H9 (cell line): Measurements from ENCODE around the gene CCDC141. TPM values are rescaled to one million over a fixed set of nuclear protein-coding genes. Genes with fewer than 3 reads are reported as not detected.

Source experiments
- DNase-seq: peaks from one replicate; pipeline ENCODE4 v3.0.0-alpha.2; 2017
- H2AFZ ChIP-seq: one replicate; pipeline ENCODE4 v1.6.1; 2013; ENCODE audit warnings: mild to moderate bottlenecking, low read length, control low read depth, moderate library complexity
- H2AK5ac ChIP-seq: 2 replicates; pipeline ENCODE4 v1.6.1; 2013; ENCODE audit warnings: low read length, control low read depth, mixed read lengths; ENCODE audit not compliant: insufficient read length
- H2BK120ac ChIP-seq: one replicate; pipeline ENCODE4 v1.6.1; 2013; ENCODE audit warnings: low read depth, mild to moderate bottlenecking, low read length, control low read depth, inconsistent platforms; ENCODE audit not compliant: poor library complexity, severe bottlenecking
- H2BK12ac ChIP-seq: 2 replicates; pipeline ENCODE4 v1.6.1; 2013; ENCODE audit warnings: low read length, control low read depth, mixed read lengths, low read depth; ENCODE audit not compliant: insufficient read length
- H2BK15ac ChIP-seq: 2 replicates; pipeline ENCODE4 v1.6.1; 2013; ENCODE audit warnings: low read depth, low read length, control low read depth
- H2BK20ac ChIP-seq: one replicate; pipeline ENCODE4 v1.6.1; 2013; ENCODE audit warnings: low read depth, mild to moderate bottlenecking, low read length, control low read depth, inconsistent platforms; ENCODE audit not compliant: poor library complexity, severe bottlenecking
- H2BK5ac ChIP-seq: 2 replicates; pipeline ENCODE4 v1.6.1; 2013; ENCODE audit warnings: low read length, control low read depth, mixed read lengths; ENCODE audit not compliant: insufficient read length
- H3K14ac ChIP-seq: 2 replicates; pipeline ENCODE4 v1.6.1; 2013; ENCODE audit warnings: low read length, control low read depth; ENCODE audit not compliant: insufficient read depth
- H3K18ac ChIP-seq: 2 replicates; pipeline ENCODE4 v1.6.1; 2013; ENCODE audit warnings: low read depth, mild to moderate bottlenecking, mixed read lengths, low read length, control low read depth; ENCODE audit not compliant: insufficient read length
- H3K23ac ChIP-seq: 2 replicates; pipeline ENCODE4 v1.6.1; 2013; ENCODE audit warnings: low read length, control low read depth, mixed read lengths, low read depth; ENCODE audit not compliant: insufficient read length
- H3K23me2 ChIP-seq: 2 replicates; pipeline ENCODE4 v1.6.1; 2013; ENCODE audit warnings: low read depth, mild to moderate bottlenecking, mixed read lengths, low read length, control low read depth; ENCODE audit not compliant: insufficient read length, poor library complexity, severe bottlenecking
- H3K27ac ChIP-seq: 2 replicates; pipeline ENCODE4 v1.5.1; 2013; ENCODE audit warnings: low read length, control low read depth, mixed read lengths, low read depth; ENCODE audit not compliant: insufficient read length
- H3K27me3 ChIP-seq: 2 replicates; pipeline ENCODE4 v1.6.1; 2013; ENCODE audit warnings: low read length, control low read depth, inconsistent platforms; ENCODE audit not compliant: insufficient read depth
- H3K4ac ChIP-seq: 2 replicates; pipeline ENCODE4 v1.6.1; 2013; ENCODE audit warnings: low read depth, mild to moderate bottlenecking, control low read depth, inconsistent platforms, low read length, moderate library complexity
- H3K4me1 ChIP-seq: 2 replicates; pipeline ENCODE4 v1.6.1; 2013; ENCODE audit warnings: low read length, control low read depth, inconsistent platforms; ENCODE audit not compliant: insufficient read depth
- H3K4me2 ChIP-seq: 2 replicates; pipeline ENCODE4 v1.6.1; 2013; ENCODE audit warnings: low read length, control low read depth, mixed read lengths; ENCODE audit not compliant: insufficient read length, insufficient read depth
- H3K56ac ChIP-seq: 2 replicates; pipeline ENCODE4 v1.6.1; 2013; ENCODE audit warnings: low read depth, mild to moderate bottlenecking, mixed read lengths, low read length, control low read depth; ENCODE audit not compliant: insufficient read length
- H3K79me1 ChIP-seq: 2 replicates; pipeline ENCODE4 v1.6.1; 2013; ENCODE audit warnings: low read depth, mild to moderate bottlenecking, moderate library complexity, low read length, control low read depth, inconsistent platforms; ENCODE audit not compliant: insufficient read depth, poor library complexity, severe bottlenecking
- H3K79me2 ChIP-seq: 2 replicates; pipeline ENCODE4 v1.6.1; 2013; ENCODE audit warnings: low read length, control low read depth, inconsistent platforms; ENCODE audit not compliant: insufficient read depth
- H3K9ac ChIP-seq: 2 replicates; pipeline ENCODE4 v1.6.1; 2013; ENCODE audit warnings: low read length, control low read depth, mixed read lengths; ENCODE audit not compliant: insufficient read length; ENCODE audit errors: extremely low read depth
- H3K9me3 ChIP-seq: one replicate; pipeline ENCODE4 v1.6.1; 2013; ENCODE audit warnings: low read depth, low read length, inconsistent platforms; ENCODE audit not compliant: control insufficient read depth
- H3T11ph ChIP-seq: one replicate; pipeline ENCODE4 v1.6.1; 2013; ENCODE audit warnings: mild to moderate bottlenecking, low read length, control low read depth, inconsistent platforms
- H4K20me1 ChIP-seq: one replicate; pipeline ENCODE4 v1.6.1; 2013; ENCODE audit not compliant: control insufficient read depth, insufficient read length, insufficient read depth
- H4K5ac ChIP-seq: 2 replicates; pipeline ENCODE4 v1.6.1; 2013; ENCODE audit warnings: low read depth, mild to moderate bottlenecking, mixed read lengths, low read length, control low read depth; ENCODE audit not compliant: insufficient read length
- H4K8ac ChIP-seq: replicated peaks from 2 replicates; pipeline ENCODE4 v1.6.1; 2013; ENCODE audit warnings: low read length, control low read depth, mixed read lengths, low read depth; ENCODE audit not compliant: insufficient read length
- H4K91ac ChIP-seq: 2 replicates; pipeline ENCODE4 v1.6.1; 2013; ENCODE audit warnings: low read depth, mild to moderate bottlenecking, moderate library complexity, mixed read lengths, low read length, control low read depth; ENCODE audit not compliant: insufficient read length
- H3K27ac Mint-ChIP-seq, 3 experiments: 2 replicates in 2 of 3; 3 replicates in 1 of 3; pipeline ENCODE4 v1.8.0; 2020 to 2021; ENCODE audit warnings: mixed read lengths in 3 of 3, mild to moderate bottlenecking in 1 of 3, moderate library complexity in 1 of 3
- H3K27me3 Mint-ChIP-seq: 2 replicates; pipeline ENCODE4 v1.8.0; 2021; ENCODE audit warnings: low read depth, mild to moderate bottlenecking, moderate library complexity, mixed read lengths
- H3K36me3 Mint-ChIP-seq, 3 experiments: 2 replicates in 2 of 3; 3 replicates in 1 of 3; pipeline ENCODE4 v1.8.0; 2020 to 2021; ENCODE audit warnings: low read depth in 3 of 3, mixed read lengths in 3 of 3; ENCODE audit not compliant: insufficient read depth in 1 of 3
- H3K4me1 Mint-ChIP-seq, 2 experiments: 2 replicates each; pipeline ENCODE4 v1.8.0; 2020; ENCODE audit warnings: mixed read lengths in 2 of 2
- H3K4me3 Mint-ChIP-seq, 2 experiments: 2 replicates in 1 of 2; 3 replicates in 1 of 2; pipeline ENCODE4 v1.8.0; 2020 to 2021; ENCODE audit warnings: mild to moderate bottlenecking in 2 of 2, mixed read lengths in 2 of 2, moderate library complexity in 1 of 2
- H3K9me3 Mint-ChIP-seq, 2 experiments: 2 replicates in 1 of 2; 3 replicates in 1 of 2; pipeline ENCODE4 v1.8.0; 2020; ENCODE audit warnings: mild to moderate bottlenecking in 2 of 2, mixed read lengths in 2 of 2, moderate library complexity in 1 of 2
- CTCF ChIP-seq: fragments of 200-600 bp; sonication (generic); conservative IDR thresholded peaks from 3 replicates; pipeline ENCODE4 v1.8.0; 2021; ENCODE audit warnings: antibody characterized with exemption, mild to moderate bottlenecking
- WGBS: extraction: QIAGEN DNeasy Blood & Tissue Kit; methylation state at CpG from one replicate; pipeline ENCODE4 v1.1.7; 2013; ENCODE audit warnings: missing lambda C conversion rate, low lambda C conversion rate, mixed read lengths; ENCODE audit not compliant: insufficient read length; ENCODE audit errors: extremely low coverage; 5-methylcytosine and 5-hydroxymethylcytosine counted together
- total RNA-seq: library from RNA; stranded (reverse); gene quantifications from 2 replicates; pipeline ENCODE4 v1.2.1, GENCODE V29; 2021

Gene CCDC141
- total RNA-seq, 1 experiment from 2014 or later = 1.0 TPM

- Histone ChIP-seq H3K4me2 (no peak overlapping the region), H2BK20ac (no peak overlapping the region), H3K23me2 (no peaks in the 10 kb centered on the region), H3K27me3 (no peaks in the 10 kb centered on the region), H2BK5ac (no peak overlapping the region), H2AK5ac (no peak overlapping the region), H3K23ac (no peak overlapping the region), H3K79me1 (no peaks in the 10 kb centered on the region), H3T11ph (no peak overlapping the region), H2AFZ (no peak overlapping the region), H3K9ac (no peak overlapping the region), H3K79me2 (no peaks in the 10 kb centered on the region), H3K9me3 (no peaks in the 10 kb centered on the region), H4K8ac (no peak overlapping the region), H2BK12ac (no peak overlapping the region), H2BK15ac (no peak overlapping the region), H3K4ac (no peak overlapping the region), H3K56ac (no peak overlapping the region), H3K4me1 (no peaks in the 10 kb centered on the region), H2BK120ac (no peak overlapping the region), H3K14ac (no peak overlapping the region), H3K27ac (no peak overlapping the region), H3K18ac (no peak overlapping the region), H4K5ac (no peak overlapping the region), H4K20me1 (no peaks in the 10 kb centered on the region), H4K91ac (no peak overlapping the region)
- no peaks in the 10 kb centered on the region for H3K27me3 Mint-ChIP-seq
- H3K4me3 Mint-ChIP-seq = no peak overlapping the region
- no CpG with 5 or more reads among the region's 1 CpG for WGBS
- H3K9me3 Mint-ChIP-seq = no peaks in the 10 kb centered on the region
- TF ChIP-seq CTCF = no peak
- no peaks in the 10 kb centered on the region for H3K36me3 Mint-ChIP-seq
- no peak overlapping the region; a peak in 1 of 7 replicates for H3K27ac Mint-ChIP-seq
- no peak for DNase-seq
- H3K4me1 Mint-ChIP-seq = peaks cover 9 to 18% of the 10 kb centered on the region in 2 experiments
Measured at GRCh38 chr2:178881075-178881474, 168.9 kb downstream of the CCDC141 start.
